LNCaP clone FGC (cell line): ENCODE data around the gene AKNA.
"Not testable (repeated sequence)": the region's sequence is repeated elsewhere in the genome, so short reads cannot be mapped to it uniquely, and the experiment has no call there.

Source experiments
- DNase-seq: peaks from one replicate; pipeline ENCODE4 v3.0.0-alpha.2; 2011; ENCODE audit warnings: low read depth
- H3K4me3 ChIP-seq: 2 replicates; pipeline ENCODE4 v1.5.1; 2011; ENCODE audit warnings: mild to moderate bottlenecking, low read depth, low read length, control low read depth
- CTCF ChIP-seq: IDR thresholded peaks from 2 replicates; pipeline ENCODE4 v1.5.1; 2012; ENCODE audit warnings: mild to moderate bottlenecking; ENCODE audit not compliant: control insufficient read depth, insufficient read depth; ENCODE audit errors: extremely low read depth

The AKNA gene

DNA sequence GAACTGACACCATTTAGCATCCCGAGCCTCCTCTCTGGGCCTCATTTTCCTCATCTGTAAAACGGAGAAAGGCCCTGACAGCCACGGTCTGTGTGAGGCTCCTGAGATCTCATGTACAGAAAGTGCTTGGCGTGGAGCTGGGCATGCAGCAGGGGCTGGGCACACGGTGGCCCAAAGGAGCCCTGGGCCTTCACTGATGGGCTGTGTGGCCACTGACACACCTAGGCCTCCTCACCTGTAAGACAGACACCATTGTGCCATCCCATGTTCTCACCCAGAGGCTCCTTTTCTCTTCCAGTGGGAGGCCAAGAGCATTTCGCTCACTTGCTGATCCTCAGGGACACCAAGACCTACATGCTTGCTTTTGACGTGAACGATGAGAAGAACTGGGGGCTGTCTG, 63.3 kb downstream of the AKNA start:
- TF ChIP-seq CTCF, result no peak
- no peak overlapping the region for H3K4me3 ChIP-seq
- no peak for DNase-seq

DNA sequence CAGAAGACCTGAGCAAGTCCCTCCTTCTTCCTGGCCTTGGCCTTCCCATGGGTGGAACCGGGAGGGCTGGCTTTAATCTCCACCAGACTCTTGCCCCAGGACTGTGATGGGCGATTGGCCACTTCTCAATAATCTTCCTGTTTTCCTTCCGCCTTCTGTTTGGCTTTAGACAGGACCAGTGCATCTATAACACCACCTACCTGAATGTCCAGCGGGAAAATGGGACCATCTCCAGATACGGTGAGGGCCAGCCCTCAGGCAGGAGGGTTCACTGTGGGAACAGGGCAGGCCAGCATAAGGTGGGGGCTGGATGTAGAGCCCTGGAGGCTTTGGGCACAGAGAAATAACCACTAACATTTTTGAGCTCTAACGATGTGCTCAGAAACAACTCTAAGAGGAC, 63.9 kb downstream of the AKNA start:
- H3K4me3 ChIP-seq, DNase-seq: not testable (repeated sequence)

DNA sequence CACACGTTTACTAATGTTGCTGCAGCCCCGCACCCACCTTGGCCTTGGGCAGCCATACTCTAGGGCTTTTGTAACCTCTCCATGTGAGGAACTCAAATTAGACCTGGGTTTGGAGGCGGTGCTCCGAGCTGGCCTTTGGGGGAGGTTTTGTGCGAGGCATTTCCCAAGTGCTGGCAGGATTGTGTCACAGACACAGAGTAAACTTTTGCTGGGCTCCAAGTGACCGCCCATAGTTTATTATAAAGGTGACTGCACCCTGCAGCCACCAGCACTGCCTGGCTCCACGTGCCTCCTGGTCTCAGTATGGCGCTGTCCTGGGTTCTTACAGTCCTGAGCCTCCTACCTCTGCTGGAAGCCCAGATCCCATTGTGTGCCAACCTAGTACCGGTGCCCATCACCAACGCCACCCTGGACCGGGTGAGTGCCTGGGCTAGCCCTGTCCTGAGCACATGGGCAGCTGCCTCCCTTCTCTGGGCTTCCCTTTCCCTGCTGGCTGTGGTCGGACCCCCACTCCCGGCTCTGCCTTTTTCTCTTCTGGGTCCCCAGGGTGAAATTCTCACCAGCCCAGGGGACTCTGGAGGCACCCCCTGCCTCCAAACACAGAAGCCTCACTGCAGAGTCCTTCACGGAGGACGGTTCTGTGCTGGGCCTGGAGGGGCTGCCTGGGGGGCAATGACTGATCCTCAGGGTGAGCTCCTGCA, 64.8 kb downstream of the AKNA start, which contains the start of gene ORM1:
Gene ORM1, plus strand, starts transcription at position 268 of the 701 bp plus-strand sequence. Its CDS starts 36 bp downstream, at position 304.
- not testable (repeated sequence) for DNase-seq, H3K4me3 ChIP-seq

DNA sequence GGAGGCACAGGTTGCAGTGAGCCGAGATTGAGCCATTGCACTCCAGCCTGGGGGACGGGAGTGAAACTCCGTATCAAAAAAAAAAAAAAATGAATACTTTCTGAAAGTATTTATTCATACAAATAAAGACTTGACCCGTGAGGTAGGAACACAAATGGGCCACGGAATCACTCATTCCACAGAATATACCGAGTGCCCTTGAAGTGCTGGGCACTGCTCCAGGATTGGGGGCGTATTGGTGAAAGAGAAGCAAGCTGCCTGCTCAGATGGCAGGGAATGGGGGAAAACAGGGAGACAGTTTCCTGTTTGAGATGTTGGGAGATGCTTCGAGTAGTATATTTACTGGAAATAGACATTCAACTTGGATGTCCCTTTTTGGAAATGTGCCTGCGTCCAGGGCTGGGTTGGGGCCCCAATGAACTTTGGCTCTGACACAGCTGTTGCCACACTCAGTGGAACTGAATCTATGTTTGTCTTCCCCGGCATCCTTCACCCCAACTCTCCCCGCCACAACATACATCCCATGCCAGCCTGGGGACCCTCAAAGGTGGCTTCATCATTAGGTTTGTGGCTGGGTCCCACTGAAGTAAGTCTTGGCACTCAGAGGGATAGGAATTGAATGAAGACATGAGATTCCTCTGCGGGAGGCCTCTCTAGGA, 65.5 kb downstream of the AKNA start:
- H3K4me3 ChIP-seq, DNase-seq: not testable (repeated sequence)

DNA sequence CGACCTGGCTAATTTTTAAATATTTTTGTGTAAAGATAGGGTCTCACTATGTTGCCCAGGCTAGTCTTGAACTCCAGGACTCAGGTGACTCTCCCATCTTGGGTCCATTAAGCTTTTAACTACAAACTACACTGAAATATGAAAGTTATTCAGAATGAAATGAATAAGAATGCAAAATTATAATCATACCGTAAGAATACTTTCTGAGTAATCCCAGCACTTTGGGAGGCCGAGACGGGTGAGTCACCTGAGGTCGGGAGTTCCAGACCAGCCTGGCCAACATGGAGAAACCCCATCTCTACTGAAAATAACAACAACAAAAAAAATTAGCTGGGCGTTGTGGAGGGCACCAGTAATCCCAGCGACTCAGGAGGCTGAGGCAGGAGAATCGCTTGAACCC, 66.0 kb downstream of the AKNA start:
- no peak for TF ChIP-seq CTCF
- H3K4me3 ChIP-seq, result no peak overlapping the region
- DNase-seq, result no peak

DNA sequence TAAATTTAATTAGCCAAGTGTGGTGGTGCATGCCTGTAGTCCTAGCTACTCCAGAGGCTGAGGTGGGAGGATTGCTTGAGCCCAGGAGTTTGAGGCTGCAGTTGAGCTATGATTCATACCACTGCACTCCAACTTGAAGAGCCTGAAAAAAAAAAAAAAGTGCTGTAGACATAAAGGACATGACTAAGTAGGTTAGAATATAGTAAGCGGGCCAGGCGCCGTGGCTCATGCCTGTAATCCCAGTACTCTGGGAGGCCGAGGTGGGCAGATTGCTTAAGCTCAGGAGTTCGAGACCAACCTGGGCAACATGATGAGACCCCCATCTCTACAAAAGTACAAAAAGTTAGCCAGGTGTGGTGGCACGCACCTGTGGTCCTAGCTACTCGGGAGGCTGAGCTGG, 67.1 kb downstream of the AKNA start:
- not testable (repeated sequence) for DNase-seq, H3K4me3 ChIP-seq

DNA sequence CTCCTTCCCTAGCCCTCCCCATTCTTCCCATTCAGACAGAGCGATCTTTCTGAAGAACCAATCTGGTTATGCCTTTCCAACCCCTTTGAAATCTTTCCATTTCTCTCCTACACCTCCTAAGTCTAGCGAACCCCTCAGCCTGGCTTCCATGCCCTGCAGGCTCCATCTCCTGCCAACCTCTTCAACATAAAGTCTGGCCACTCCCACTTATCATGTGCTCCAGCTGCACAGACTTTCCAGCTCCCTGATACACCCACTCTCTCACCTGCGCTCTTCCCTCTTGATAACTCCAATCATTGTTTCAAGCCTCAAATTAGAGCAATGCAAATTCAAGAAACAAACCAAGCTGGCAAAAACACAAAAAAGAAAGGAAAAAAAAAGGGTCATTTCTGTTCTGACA, 68.6 kb downstream of the AKNA start:
- TF ChIP-seq CTCF, result no peak
- no peak overlapping the region for H3K4me3 ChIP-seq
- DNase-seq, result no peak

GRCh38 chr9:114318416-114318815, 69.4 kb downstream of the AKNA start:
- TF ChIP-seq CTCF, result no peak
- no peak overlapping the region for H3K4me3 ChIP-seq
- no peak for DNase-seq

GRCh38 chr9:114317665-114318357, 70.0 kb downstream of the AKNA start:
- DNase-seq, result no peak
- no peak overlapping the region for H3K4me3 ChIP-seq
- no peak for TF ChIP-seq CTCF
